ENCODE measurements around the gene ADAP1. TPM values are rescaled to one million over a fixed set of nuclear protein-coding genes. Genes with fewer than 3 reads are reported as not detected.

ADAP1 gene
- total and polyA plus RNA-seq, 8 donors, result 2.2 to 169 (median 22.6) TPM

GRCh38 chr7:996079-996872 lies 41.8 kb upstream of the ADAP1 start:
- Histone ChIP-seq H3K9me3 (no peaks in the 10 kb centered on the region), H3K4me1 (peaks cover 0 to 11% (median 10%) of the 10 kb centered on the region in 4 donors), H3K27me3 (peaks cover 0 to 1% (median 0%) of the 10 kb centered on the region in 3 donors), H3K4me3 (no peak overlapping the region), H3K36me3 (peaks cover 0 to 64% (median 54%) of the 10 kb centered on the region in 4 donors), H3K27ac (no peak overlapping the region)
- TF ChIP-seq POLR2A (IDR thresholded peaks at IDR 0.05) (no peak), EP300 (IDR thresholded peaks at IDR 0.05) (no peak), POLR2AphosphoS5 (IDR thresholded peaks at IDR 0.05) (no peak), CTCF (IDR thresholded peaks at IDR 0.05) (no peak)
- intact Hi-C loops (cut with DNase I; ENCODE audit: low total_unique reads), result loop anchor here (5.0 to 10.0 kb wide), 2 partner anchors 66 to 159 kb away; no protein-coding TSS in a partner anchor
- WGBS, 5 donors, result 81 to 90% (median 86%) methylated on average over 9 to 38 of the region's 38 CpGs
- DNase-seq, result no peak

GRCh38 chr7:995571-995970 lies 41.1 kb upstream of the ADAP1 start:
- Histone ChIP-seq H3K9me3 (no peaks in the 10 kb centered on the region), H3K36me3 (peaks cover 0 to 57% (median 49%) of the 10 kb centered on the region in 4 donors), H3K27ac (no peak overlapping the region), H3K27me3 (peaks cover 0 to 8% (median 0%) of the 10 kb centered on the region in 3 donors), H3K4me3 (no peak overlapping the region), H3K4me1 (peaks cover 0 to 11% (median 10%) of the 10 kb centered on the region in 4 donors)
- TF ChIP-seq CTCF (IDR thresholded peaks at IDR 0.05), result no peak
- no peak for TF ChIP-seq POLR2AphosphoS5 (IDR thresholded peaks at IDR 0.05)
- no peak for TF ChIP-seq POLR2A (IDR thresholded peaks at IDR 0.05)
- no peak for TF ChIP-seq EP300 (IDR thresholded peaks at IDR 0.05)
- intact Hi-C loops (cut with DNase I; ENCODE audit: low total_unique reads), result loop anchor here (5.0 to 10.0 kb wide), 2 partner anchors 67 to 159 kb away; no protein-coding TSS in a partner anchor
- 87 to 90% (median 89%) methylated on average over 13 to 14 of the region's 14 CpGs for WGBS, 5 donors
- no peak for DNase-seq

DNA sequence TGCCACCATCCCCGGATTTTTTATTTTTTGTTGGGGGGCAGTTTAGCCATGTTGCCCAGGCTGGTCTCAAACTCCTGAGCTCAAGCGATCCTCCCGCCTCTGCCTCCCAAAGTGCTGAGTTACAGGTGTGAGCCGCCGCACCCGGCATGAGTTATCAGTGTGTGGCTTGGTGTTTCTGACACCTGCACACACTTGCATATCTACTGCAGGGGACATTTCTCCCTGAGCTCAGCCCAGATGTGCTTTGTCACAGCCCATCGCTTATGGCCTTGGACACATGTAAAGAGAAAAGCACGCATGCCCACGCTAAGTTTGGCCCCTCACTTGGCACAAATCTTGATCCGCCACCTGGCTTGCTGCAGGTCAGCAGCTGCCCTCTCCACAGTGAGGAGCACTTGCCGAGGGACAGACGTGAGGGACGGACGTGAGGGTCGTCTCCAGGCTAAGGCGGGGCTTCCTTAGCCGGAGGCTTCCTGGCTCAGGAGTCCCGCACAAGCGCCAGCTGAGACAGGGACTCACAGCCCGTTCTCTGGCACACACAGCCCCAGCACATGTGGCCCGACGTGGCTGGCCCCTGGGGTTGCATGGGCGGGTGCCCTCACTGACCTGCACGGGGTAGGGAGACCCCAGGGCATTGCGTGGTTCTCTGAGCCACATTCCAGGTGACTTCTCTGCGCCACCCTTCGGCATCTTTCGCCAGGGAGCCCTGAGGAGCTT lies 40.3 kb upstream of the ADAP1 start:
- Histone ChIP-seq H3K27ac (no peak overlapping the region), H3K36me3 (peaks cover 0 to 49% (median 43%) of the 10 kb centered on the region in 4 donors), H3K4me1 (peaks cover 0 to 11% (median 10%) of the 10 kb centered on the region in 4 donors), H3K27me3 (peaks cover 0 to 12% (median 0%) of the 10 kb centered on the region in 3 donors), H3K9me3 (no peaks in the 10 kb centered on the region), H3K4me3 (no peak overlapping the region)
- no peak for TF ChIP-seq POLR2AphosphoS5 (IDR thresholded peaks at IDR 0.05)
- TF ChIP-seq POLR2A (IDR thresholded peaks at IDR 0.05), result no peak
- no peak for TF ChIP-seq EP300 (IDR thresholded peaks at IDR 0.05)
- no peak for TF ChIP-seq CTCF (IDR thresholded peaks at IDR 0.05)
- DNase-seq, result no peak
- intact Hi-C loops (cut with DNase I; ENCODE audit: low total_unique reads), result loop anchor here (5.0 to 10.0 kb wide), 2 partner anchors 68 to 160 kb away; no protein-coding TSS in a partner anchor
- WGBS, 5 donors, result 73 to 83% (median 77%) methylated on average over 9 to 28 of the region's 28 CpGs
